ENCODE measurements around the gene RALGPS1. TPM values are rescaled to one million over a fixed set of nuclear protein-coding genes. Genes with fewer than 3 reads are reported as not detected.

The RALGPS1 gene
- total RNA-seq, 1 experiment from 2014 or later: 28.5 TPM

DNA sequence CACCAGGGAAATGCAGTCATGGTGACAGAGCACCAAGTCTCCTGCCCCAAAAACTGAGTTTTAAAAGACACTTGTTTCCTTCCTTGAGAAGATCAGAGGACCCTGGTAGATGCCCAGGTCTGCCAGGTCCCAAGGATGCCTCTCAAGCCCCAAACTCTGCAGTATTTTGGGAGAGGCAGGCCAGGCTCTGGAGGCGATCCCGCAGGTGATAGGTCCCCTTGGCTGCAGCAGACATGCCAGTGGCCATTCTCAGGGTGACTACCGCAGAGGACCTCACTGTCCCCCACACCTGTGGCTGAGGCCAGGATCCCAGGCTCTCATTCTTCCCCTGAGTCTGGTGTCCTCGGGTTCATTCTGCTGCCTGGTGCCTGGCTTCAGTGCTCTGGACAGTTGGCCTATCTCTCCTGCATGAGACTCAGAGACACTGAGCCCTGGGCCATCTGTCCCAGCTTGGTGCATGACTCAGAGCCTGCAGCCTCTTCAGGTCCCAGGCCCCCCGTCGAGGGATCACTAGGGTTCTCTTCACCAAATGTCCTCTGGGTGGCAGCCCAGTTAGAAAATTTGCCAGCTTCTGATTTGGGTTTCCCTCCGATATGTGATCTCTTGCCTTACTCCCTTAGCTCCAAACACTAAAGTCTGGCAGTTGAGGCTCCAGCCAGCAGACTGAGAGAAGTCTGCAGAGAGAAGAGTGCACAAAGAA, 290.3 kb downstream of the RALGPS1 start:
- Mint-ChIP-seq H3K36me3 (no peaks in the 10 kb centered on the region), H3K4me3 (no peak overlapping the region), H3K9me3 (no peaks in the 10 kb centered on the region), H3K27me3 (ENCODE audit: low read depth) (no peaks in the 10 kb centered on the region; the same call in 1 of the 2 replicates), H3K4me1 (peaks cover 4% of the 10 kb centered on the region), H3K27ac (no peak overlapping the region)
- TF ChIP-seq NFE2L1 (CRISPR knock-in tag; IDR thresholded peaks at IDR 0.05) (no peak), ARID4B (CRISPR knock-in tag; IDR thresholded peaks at IDR 0.05; ENCODE audit: borderline replicate concordance) (no peak)
- peak; percentile 33 for ATAC-seq
- CTCF ChIA-PET: interaction anchor here (0.5 to 9.5 kb wide), 8 partner anchors 8 to 321 kb away, joined by 3 to 63 read pairs (median 4); no protein-coding TSS in a partner anchor
- POLR2A ChIA-PET: no interaction called here
- DNase-seq (ENCODE audit: low spot score): no peak

DNA sequence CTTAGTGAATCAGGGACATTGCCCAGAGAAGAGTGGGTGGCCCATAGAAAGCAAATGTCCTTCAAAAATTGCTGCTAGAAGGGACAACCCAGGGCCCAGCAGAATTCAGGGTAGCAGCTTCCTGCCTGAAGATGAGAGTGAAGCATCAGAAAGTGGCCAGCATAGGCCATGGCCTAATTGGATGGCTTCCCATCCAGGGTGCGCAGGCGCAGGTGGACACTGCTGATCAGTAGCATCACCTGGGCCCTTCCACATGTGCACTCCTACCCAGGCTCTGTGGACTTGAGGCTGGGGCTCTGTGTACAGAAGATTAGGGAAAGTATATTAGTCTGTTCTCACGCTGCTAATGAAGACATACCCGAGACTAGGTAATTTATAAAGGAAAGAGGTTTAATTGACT, 291.4 kb downstream of the RALGPS1 start:
- DNase-seq (ENCODE audit: low spot score): no peak
- Mint-ChIP-seq H3K27ac (no peak overlapping the region), H3K4me3 (no peak overlapping the region), H3K27me3 (ENCODE audit: low read depth) (no peaks in the 10 kb centered on the region; the same call in 1 of the 2 replicates), H3K4me1 (peaks cover 14% of the 10 kb centered on the region), H3K9me3 (no peaks in the 10 kb centered on the region), H3K36me3 (no peaks in the 10 kb centered on the region)
- TF ChIP-seq ZNF138 (CRISPR knock-in tag; conservative IDR thresholded peaks at IDR 0.05): no peak
- CTCF ChIA-PET: interaction anchor here (1.7 kb wide), 1 partner anchor 11 kb away, joined by 7 read pairs; no protein-coding TSS in a partner anchor
- POLR2A ChIA-PET: no interaction called here
- no peak for ATAC-seq

DNA sequence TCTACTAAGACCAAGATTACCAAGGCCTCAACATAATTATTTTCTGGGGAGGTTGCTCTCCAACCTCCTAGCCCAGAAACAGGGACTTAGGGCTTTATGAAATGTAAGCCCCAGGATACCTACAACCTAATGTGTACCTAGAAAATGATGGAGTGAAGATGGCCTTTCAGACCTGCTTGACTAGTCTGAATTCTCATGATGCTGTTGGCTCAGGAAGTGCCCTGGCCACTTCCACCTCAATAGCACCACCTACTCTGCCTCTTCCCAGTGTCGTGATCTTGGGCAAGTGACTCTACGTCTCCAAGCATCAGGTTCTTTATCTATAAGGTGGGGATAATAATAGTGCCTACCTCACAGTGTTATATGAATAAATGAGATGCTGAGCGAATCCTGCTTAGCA, 292.1 kb downstream of the RALGPS1 start:
- ATAC-seq (no peak), DNase-seq (ENCODE audit: low spot score) (no peak)
- Mint-ChIP-seq H3K9me3 (no peaks in the 10 kb centered on the region), H3K36me3 (no peaks in the 10 kb centered on the region), H3K27me3 (ENCODE audit: low read depth) (no peaks in the 10 kb centered on the region; the same call in 1 of the 2 replicates), H3K4me3 (no peak overlapping the region), H3K27ac (no peak overlapping the region), H3K4me1 (peaks cover 21% of the 10 kb centered on the region)
- TF ChIP-seq FOXK1 (CRISPR knock-in tag; IDR thresholded peaks at IDR 0.05): no peak
- TF ChIP-seq, protein P1, sequence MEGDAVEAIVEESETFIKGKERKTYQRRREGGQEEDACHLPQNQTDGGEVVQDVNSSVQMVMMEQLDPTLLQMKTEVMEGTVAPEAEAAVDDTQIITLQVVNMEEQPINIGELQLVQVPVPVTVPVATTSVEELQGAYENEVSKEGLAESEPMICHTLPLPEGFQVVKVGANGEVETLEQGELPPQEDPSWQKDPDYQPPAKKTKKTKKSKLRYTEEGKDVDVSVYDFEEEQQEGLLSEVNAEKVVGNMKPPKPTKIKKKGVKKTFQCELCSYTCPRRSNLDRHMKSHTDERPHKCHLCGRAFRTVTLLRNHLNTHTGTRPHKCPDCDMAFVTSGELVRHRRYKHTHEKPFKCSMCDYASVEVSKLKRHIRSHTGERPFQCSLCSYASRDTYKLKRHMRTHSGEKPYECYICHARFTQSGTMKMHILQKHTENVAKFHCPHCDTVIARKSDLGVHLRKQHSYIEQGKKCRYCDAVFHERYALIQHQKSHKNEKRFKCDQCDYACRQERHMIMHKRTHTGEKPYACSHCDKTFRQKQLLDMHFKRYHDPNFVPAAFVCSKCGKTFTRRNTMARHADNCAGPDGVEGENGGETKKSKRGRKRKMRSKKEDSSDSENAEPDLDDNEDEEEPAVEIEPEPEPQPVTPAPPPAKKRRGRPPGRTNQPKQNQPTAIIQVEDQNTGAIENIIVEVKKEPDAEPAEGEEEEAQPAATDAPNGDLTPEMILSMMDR (IDR thresholded peaks at IDR 0.05): no peak
- TF ChIP-seq TCF7 (CRISPR knock-in tag; IDR thresholded peaks at IDR 0.05; ENCODE audit: low read depth): no peak
- TF ChIP-seq ZNF121 (CRISPR knock-in tag; IDR thresholded peaks at IDR 0.05): no peak
- TF ChIP-seq ZNF232 (CRISPR knock-in tag; IDR thresholded peaks at IDR 0.05): no peak
- TF ChIP-seq GRHL2 (CRISPR knock-in tag; IDR thresholded peaks at IDR 0.05; ENCODE audit: insufficient replicate concordance, severe bottlenecking): no peak
- no peak for TF ChIP-seq CDX4 (CRISPR knock-in tag; IDR thresholded peaks at IDR 0.05; ENCODE audit: borderline replicate concordance)
- no peak for TF ChIP-seq ZNF671 (CRISPR knock-in tag; IDR thresholded peaks at IDR 0.05)
- no peak for TF ChIP-seq HMGA2 (CRISPR knock-in tag; IDR thresholded peaks at IDR 0.05)
- TF ChIP-seq JAZF1 (CRISPR knock-in tag; IDR thresholded peaks at IDR 0.05): no peak
- no peak for TF ChIP-seq HMGXB4 (CRISPR knock-in tag; IDR thresholded peaks at IDR 0.05)
- no peak for TF ChIP-seq ZNF416 (CRISPR knock-in tag; IDR thresholded peaks at IDR 0.05)
- TF ChIP-seq SOX15 (CRISPR knock-in tag; IDR thresholded peaks at IDR 0.05): no peak
- no peak for TF ChIP-seq ZSCAN18 (CRISPR knock-in tag; IDR thresholded peaks at IDR 0.05)
- ChIA-PET POLR2A (no interaction called here), CTCF (no interaction called here)
